HUES6 (cell line): ENCODE data around the gene HSPG2.

Experiments used
- H3K27ac ChIP-seq: 2 replicates; pipeline ENCODE4 v1.7.0; 2013; ENCODE audit warnings: low read depth, mild to moderate bottlenecking, low read length, inconsistent platforms
- H3K27me3 ChIP-seq: 2 replicates; pipeline ENCODE4 v1.6.1; 2013; ENCODE audit warnings: low read length; ENCODE audit not compliant: control insufficient read depth, insufficient read depth
- H3K36me3 ChIP-seq: 2 replicates; pipeline ENCODE4 v1.6.1; 2013; ENCODE audit warnings: low read length; ENCODE audit not compliant: control insufficient read depth, insufficient read depth
- H3K4me1 ChIP-seq: 2 replicates; pipeline ENCODE4 v1.6.1; 2013; ENCODE audit warnings: low read length; ENCODE audit not compliant: control insufficient read depth, insufficient read depth
- H3K4me3 ChIP-seq: 2 replicates; pipeline ENCODE4 v1.5.1; 2013; ENCODE audit warnings: low read depth, low read length
- H3K9ac ChIP-seq: one replicate; pipeline ENCODE4 v1.6.1; 2013; ENCODE audit warnings: mild to moderate bottlenecking, low read length
- H3K9me3 ChIP-seq: 2 replicates; pipeline ENCODE4 v1.6.1; 2013; ENCODE audit warnings: low read depth, low read length; ENCODE audit not compliant: control insufficient read depth, insufficient read depth

Gene HSPG2

GRCh38 chr1:21873761-21874160, 63.3 kb downstream of the HSPG2 start:
- Histone ChIP-seq H3K4me1 (0 out of 2 replicates have a peak, but pooled peaks cover 3% of the 10 kb centered on the region), H3K27ac (no peak overlapping the region), H3K9ac (no peak overlapping the region), H3K27me3 (no peaks in the 10 kb centered on the region), H3K36me3 (peaks cover 92% of the 10 kb centered on the region), H3K9me3 (no peaks in the 10 kb centered on the region), H3K4me3 (no peak overlapping the region)

GRCh38 chr1:21873174-21873573, 63.9 kb downstream of the HSPG2 start:
- Histone ChIP-seq H3K27ac (no peak overlapping the region), H3K27me3 (no peaks in the 10 kb centered on the region), H3K9ac (no peak overlapping the region), H3K4me3 (no peak overlapping the region), H3K36me3 (peaks cover 90% of the 10 kb centered on the region), H3K4me1 (0 out of 2 replicates have a peak, but pooled peaks cover 3% of the 10 kb centered on the region), H3K9me3 (no peaks in the 10 kb centered on the region)

- Histone ChIP-seq H3K4me1 (0 out of 2 replicates have a peak, but pooled peaks cover 3% of the 10 kb centered on the region), H3K36me3 (peaks cover 85% of the 10 kb centered on the region), H3K27ac (no peak overlapping the region), H3K9me3 (no peaks in the 10 kb centered on the region), H3K4me3 (no peak overlapping the region), H3K9ac (no peak overlapping the region), H3K27me3 (no peaks in the 10 kb centered on the region)
Measured at GRCh38 chr1:21872445-21873079, 64.5 kb downstream of the HSPG2 start.

GRCh38 chr1:21871943-21872342, 65.2 kb downstream of the HSPG2 start:
- Histone ChIP-seq H3K9me3 (no peaks in the 10 kb centered on the region), H3K27me3 (no peaks in the 10 kb centered on the region), H3K27ac (no peak overlapping the region), H3K36me3 (peaks cover 81% of the 10 kb centered on the region), H3K4me1 (peaks cover 3% of the 10 kb centered on the region; the same call in 1 of the 2 replicates), H3K4me3 (no peak overlapping the region), H3K9ac (no peak overlapping the region)

- peaks cover 73% of the 10 kb centered on the region for H3K36me3 ChIP-seq
- no peak overlapping the region for H3K9ac ChIP-seq
- no peaks in the 10 kb centered on the region for H3K9me3 ChIP-seq
- H3K4me3 ChIP-seq = no peak overlapping the region
- H3K27me3 ChIP-seq = no peaks in the 10 kb centered on the region
- H3K4me1 ChIP-seq = peaks cover 15% of the 10 kb centered on the region
- H3K27ac ChIP-seq = no peak overlapping the region
Measured at GRCh38 chr1:21870611-21871010, 66.5 kb downstream of the HSPG2 start.

- Histone ChIP-seq H3K36me3 (peaks cover 73% of the 10 kb centered on the region), H3K4me1 (peaks cover 18% of the 10 kb centered on the region), H3K4me3 (no peak overlapping the region), H3K9me3 (no peaks in the 10 kb centered on the region), H3K9ac (no peak overlapping the region), H3K27me3 (no peaks in the 10 kb centered on the region), H3K27ac (no peak overlapping the region)
Measured at GRCh38 chr1:21869620-21870121, 67.4 kb downstream of the HSPG2 start.

GRCh38 chr1:21868941-21869454, 68.1 kb downstream of the HSPG2 start:
- Histone ChIP-seq H3K9ac (no peak overlapping the region), H3K9me3 (no peaks in the 10 kb centered on the region), H3K27ac (no peak overlapping the region), H3K4me3 (no peak overlapping the region), H3K36me3 (peaks cover 73% of the 10 kb centered on the region), H3K27me3 (no peaks in the 10 kb centered on the region), H3K4me1 (peaks cover 18% of the 10 kb centered on the region)

GRCh38 chr1:21868482-21868881, 68.6 kb downstream of the HSPG2 start:
- Histone ChIP-seq H3K9ac (no peak overlapping the region), H3K4me3 (no peak overlapping the region), H3K36me3 (peaks cover 70% of the 10 kb centered on the region), H3K27ac (no peak overlapping the region), H3K27me3 (no peaks in the 10 kb centered on the region), H3K4me1 (peaks cover 18% of the 10 kb centered on the region), H3K9me3 (no peaks in the 10 kb centered on the region)

- Histone ChIP-seq H3K27ac (no peak overlapping the region), H3K9me3 (no peaks in the 10 kb centered on the region), H3K4me3 (no peak overlapping the region), H3K9ac (no peak overlapping the region), H3K4me1 (peaks cover 18% of the 10 kb centered on the region), H3K27me3 (no peaks in the 10 kb centered on the region), H3K36me3 (peaks cover 62% of the 10 kb centered on the region)
Measured at GRCh38 chr1:21867451-21867996, 69.6 kb downstream of the HSPG2 start.

- peaks cover 18% of the 10 kb centered on the region for H3K4me1 ChIP-seq
- H3K9me3 ChIP-seq = no peaks in the 10 kb centered on the region
- no peaks in the 10 kb centered on the region for H3K27me3 ChIP-seq
- no peak overlapping the region for H3K27ac ChIP-seq
- no peak overlapping the region for H3K4me3 ChIP-seq
- H3K36me3 ChIP-seq = peaks cover 60% of the 10 kb centered on the region
- no peak overlapping the region for H3K9ac ChIP-seq
Measured at GRCh38 chr1:21866707-21867043, 70.4 kb downstream of the HSPG2 start.

- H3K27ac ChIP-seq = no peak overlapping the region
- H3K4me3 ChIP-seq = no peak overlapping the region
Measured at GRCh38 chr1:21865943-21866706, 71.0 kb downstream of the HSPG2 start.

More at GRCh38 chr1:21865943-21866706, 71.0 kb downstream of the HSPG2 start:
- H3K9me3 ChIP-seq = no peaks in the 10 kb centered on the region
- no peaks in the 10 kb centered on the region for H3K27me3 ChIP-seq
- peaks cover 60% of the 10 kb centered on the region for H3K36me3 ChIP-seq
- H3K4me1 ChIP-seq = peaks cover 18% of the 10 kb centered on the region
- no peak overlapping the region for H3K9ac ChIP-seq
